ENCODE data around the gene ASB18. TPM values are rescaled to one million over a fixed set of nuclear protein-coding genes. Genes with fewer than 3 reads are reported as not detected.

Gene ASB18
- total RNA-seq, 2 experiments from 2014 or later, result not detected

GRCh38 chr2:236209996-236210395, 54.2 kb downstream of the ASB18 start:
- Mint-ChIP-seq H3K27ac (no peak overlapping the region), H3K9me3 (ENCODE audit: insufficient read depth) (no peaks in the 10 kb centered on the region), H3K4me3 (no peak overlapping the region), H3K36me3 (ENCODE audit: low read depth) (no peaks in the 10 kb centered on the region), H3K4me1 (ENCODE audit: low read depth) (no peaks in the 10 kb centered on the region), H3K27me3 (ENCODE audit: low read depth) (no peaks in the 10 kb centered on the region)
- POLR2A ChIA-PET, result no interaction called here
- CTCF ChIA-PET, result no interaction called here
- ATAC-seq, result no peak
- no peak for DNase-seq

- DNase-seq, result no peak
- ChIA-PET CTCF (no interaction called here), POLR2A (no interaction called here)
- ATAC-seq, result no peak
- Mint-ChIP-seq H3K36me3 (ENCODE audit: low read depth) (no peaks in the 10 kb centered on the region), H3K9me3 (ENCODE audit: insufficient read depth) (no peaks in the 10 kb centered on the region), H3K27me3 (ENCODE audit: low read depth) (no peaks in the 10 kb centered on the region), H3K27ac (no peak overlapping the region), H3K4me1 (ENCODE audit: low read depth) (no peaks in the 10 kb centered on the region), H3K4me3 (no peak overlapping the region)
Observed at GRCh38 chr2:236209535-236209934, 54.7 kb downstream of the ASB18 start.

GRCh38 chr2:236208019-236208926, 55.9 kb downstream of the ASB18 start:
- CTCF ChIA-PET, result no interaction called here

GRCh38 chr2:236207472-236207871, 56.7 kb downstream of the ASB18 start:
- H3K9me3 Mint-ChIP-seq (ENCODE audit: insufficient read depth), result no peaks in the 10 kb centered on the region
- H3K36me3 Mint-ChIP-seq (ENCODE audit: low read depth), result no peaks in the 10 kb centered on the region
- no peaks in the 10 kb centered on the region for H3K27me3 Mint-ChIP-seq (ENCODE audit: low read depth)
- no peak overlapping the region for H3K4me3 Mint-ChIP-seq
- ChIA-PET CTCF (no interaction called here), POLR2A (no interaction called here)
- ATAC-seq (no peak), DNase-seq (no peak)
- H3K27ac Mint-ChIP-seq, result no peak overlapping the region
- H3K4me1 Mint-ChIP-seq (ENCODE audit: low read depth), result no peaks in the 10 kb centered on the region

More at GRCh38 chr2:236208019-236208926, 55.9 kb downstream of the ASB18 start:
- Mint-ChIP-seq H3K9me3 (ENCODE audit: insufficient read depth) (no peaks in the 10 kb centered on the region), H3K4me1 (ENCODE audit: low read depth) (no peaks in the 10 kb centered on the region), H3K36me3 (ENCODE audit: low read depth) (no peaks in the 10 kb centered on the region), H3K27ac (no peak overlapping the region), H3K27me3 (ENCODE audit: low read depth) (no peaks in the 10 kb centered on the region), H3K4me3 (no peak overlapping the region)
- POLR2A ChIA-PET, result no interaction called here
- DNase-seq, result no peak
- no peak for ATAC-seq

GRCh38 chr2:236205867-236206645, 58.1 kb downstream of the ASB18 start:
- ChIA-PET CTCF (no interaction called here), POLR2A (no interaction called here)
- Mint-ChIP-seq H3K4me3 (no peak overlapping the region), H3K27me3 (ENCODE audit: low read depth) (no peaks in the 10 kb centered on the region), H3K9me3 (ENCODE audit: insufficient read depth) (no peaks in the 10 kb centered on the region), H3K4me1 (ENCODE audit: low read depth) (no peaks in the 10 kb centered on the region), H3K36me3 (ENCODE audit: low read depth) (no peaks in the 10 kb centered on the region), H3K27ac (no peak overlapping the region)
- DNase-seq (no peak), ATAC-seq (no peak)

GRCh38 chr2:236204953-236205352, 59.3 kb downstream of the ASB18 start:
- H3K4me3 Mint-ChIP-seq, result no peak overlapping the region
- H3K9me3 Mint-ChIP-seq (ENCODE audit: insufficient read depth), result no peaks in the 10 kb centered on the region
- ATAC-seq (no peak), DNase-seq (no peak)
- H3K36me3 Mint-ChIP-seq (ENCODE audit: low read depth), result no peaks in the 10 kb centered on the region
- ChIA-PET CTCF (no interaction called here), POLR2A (no interaction called here)
- H3K4me1 Mint-ChIP-seq (ENCODE audit: low read depth), result no peaks in the 10 kb centered on the region
- no peaks in the 10 kb centered on the region for H3K27me3 Mint-ChIP-seq (ENCODE audit: low read depth)
- no peak overlapping the region for H3K27ac Mint-ChIP-seq

GRCh38 chr2:236200378-236200777, 63.8 kb downstream of the ASB18 start:
- Mint-ChIP-seq H3K36me3 (ENCODE audit: low read depth) (no peaks in the 10 kb centered on the region), H3K4me1 (ENCODE audit: low read depth) (no peaks in the 10 kb centered on the region), H3K4me3 (no peak overlapping the region), H3K27me3 (ENCODE audit: low read depth) (no peaks in the 10 kb centered on the region), H3K27ac (no peak overlapping the region), H3K9me3 (ENCODE audit: insufficient read depth) (no peaks in the 10 kb centered on the region)
- POLR2A ChIA-PET, result no interaction called here
- DNase-seq, result no peak
- no peak for ATAC-seq
- CTCF ChIA-PET, result no interaction called here

- ChIA-PET POLR2A (no interaction called here), CTCF (no interaction called here)
- no peak overlapping the region for H3K4me3 Mint-ChIP-seq
- no peaks in the 10 kb centered on the region for H3K4me1 Mint-ChIP-seq (ENCODE audit: low read depth)
- no peak overlapping the region for H3K27ac Mint-ChIP-seq
- DNase-seq, result no peak
- H3K27me3 Mint-ChIP-seq (ENCODE audit: low read depth), result no peaks in the 10 kb centered on the region
- ATAC-seq, result no peak
- no peaks in the 10 kb centered on the region for H3K9me3 Mint-ChIP-seq (ENCODE audit: insufficient read depth)
- no peaks in the 10 kb centered on the region for H3K36me3 Mint-ChIP-seq (ENCODE audit: low read depth)
Observed at GRCh38 chr2:236196366-236196765, 67.8 kb downstream of the ASB18 start.

GRCh38 chr2:236195726-236196125, 68.5 kb downstream of the ASB18 start:
- H3K27ac Mint-ChIP-seq, result no peak overlapping the region

GRCh38 chr2:236194786-236195185, 69.4 kb downstream of the ASB18 start:
- Mint-ChIP-seq H3K27me3 (ENCODE audit: low read depth) (no peaks in the 10 kb centered on the region), H3K4me1 (ENCODE audit: low read depth) (no peaks in the 10 kb centered on the region), H3K9me3 (ENCODE audit: insufficient read depth) (no peaks in the 10 kb centered on the region), H3K36me3 (ENCODE audit: low read depth) (no peaks in the 10 kb centered on the region), H3K27ac (no peak overlapping the region), H3K4me3 (no peak overlapping the region)
- ChIA-PET CTCF (no interaction called here), POLR2A (no interaction called here)
- ATAC-seq (no peak), DNase-seq (no peak)

More at GRCh38 chr2:236195726-236196125, 68.5 kb downstream of the ASB18 start:
- CTCF ChIA-PET, result no interaction called here
- no peak for ATAC-seq
- H3K27me3 Mint-ChIP-seq (ENCODE audit: low read depth), result no peaks in the 10 kb centered on the region
- POLR2A ChIA-PET, result no interaction called here
- H3K4me1 Mint-ChIP-seq (ENCODE audit: low read depth), result no peaks in the 10 kb centered on the region
- no peak for DNase-seq
- H3K4me3 Mint-ChIP-seq, result no peak overlapping the region
- no peaks in the 10 kb centered on the region for H3K9me3 Mint-ChIP-seq (ENCODE audit: insufficient read depth)
- H3K36me3 Mint-ChIP-seq (ENCODE audit: low read depth), result no peaks in the 10 kb centered on the region

GRCh38 chr2:236193026-236193425, 71.2 kb downstream of the ASB18 start:
- POLR2A ChIA-PET, result no interaction called here
- CTCF ChIA-PET, result no interaction called here
- Mint-ChIP-seq H3K27ac (no peak overlapping the region), H3K36me3 (ENCODE audit: low read depth) (no peaks in the 10 kb centered on the region), H3K4me1 (ENCODE audit: low read depth) (no peaks in the 10 kb centered on the region), H3K9me3 (ENCODE audit: insufficient read depth) (no peaks in the 10 kb centered on the region), H3K27me3 (ENCODE audit: low read depth) (no peaks in the 10 kb centered on the region), H3K4me3 (no peak overlapping the region)
- DNase-seq (no peak), ATAC-seq (no peak)

- CTCF ChIA-PET, result no interaction called here
- H3K9me3 Mint-ChIP-seq (ENCODE audit: insufficient read depth), result no peaks in the 10 kb centered on the region
- H3K27ac Mint-ChIP-seq, result no peak overlapping the region
- POLR2A ChIA-PET, result no interaction called here
- H3K4me1 Mint-ChIP-seq (ENCODE audit: low read depth), result no peaks in the 10 kb centered on the region
- no peak for ATAC-seq
- no peaks in the 10 kb centered on the region for H3K36me3 Mint-ChIP-seq (ENCODE audit: low read depth)
- H3K4me3 Mint-ChIP-seq, result no peak overlapping the region
- H3K27me3 Mint-ChIP-seq (ENCODE audit: low read depth), result no peaks in the 10 kb centered on the region
- DNase-seq, result no peak
Observed at GRCh38 chr2:236190674-236191073, 73.5 kb downstream of the ASB18 start.
